Erythroblast (primary cell): ENCODE data around the gene C20orf204.

ENCODE experiments used
- GATA1 ChIP-seq: IDR thresholded peaks from 2 replicates; pipeline ENCODE4 v1.6.1; 2011; ENCODE audit warnings: low read depth, mild to moderate bottlenecking, control low read depth, low read length, moderate library complexity
- POLR2A ChIP-seq: IDR thresholded peaks from 2 replicates; pipeline ENCODE4 v1.6.1; 2011; ENCODE audit warnings: mild to moderate bottlenecking, low read length

- TF ChIP-seq POLR2A (no peak), GATA1 (no peak)
Measured at GRCh38 chr20:64070244-64070993, 34.4 kb downstream of the C20orf204 start.
